Hepatocyte (in vitro differentiated cells): Measurements from ENCODE around the gene STK11IP. TPM values are rescaled to one million over a fixed set of nuclear protein-coding genes. Genes with fewer than 3 reads are reported as not detected.

ENCODE experiments used
- DNase-seq: peaks from one replicate; pipeline ENCODE4 v3.0.0-alpha.2; 2016; ENCODE audit warnings: low spot score
- H2AFZ ChIP-seq: fragments of 200-600 bp; sonication (generic); 2 replicates; pipeline ENCODE4 v1.6.0; 2016; ENCODE audit warnings: antibody characterized with exemption, mild to moderate bottlenecking
- H3K27ac ChIP-seq: fragments of 200-600 bp; sonication (generic); 2 replicates; pipeline ENCODE4 v1.5.1; 2016; ENCODE audit warnings: mild to moderate bottlenecking
- H3K27me3 ChIP-seq: fragments of 200-600 bp; sonication (generic); 2 replicates; pipeline ENCODE4 v1.6.1; 2016
- H3K36me3 ChIP-seq: fragments of 200-600 bp; sonication (generic); replicated peaks from 2 replicates; pipeline ENCODE4 v1.5.1; 2016; ENCODE audit warnings: low read depth; ENCODE audit not compliant: insufficient read depth
- H3K4me1 ChIP-seq: fragments of 200-600 bp; sonication (generic); 2 replicates; pipeline ENCODE4 v1.5.1; 2016; ENCODE audit warnings: mild to moderate bottlenecking, moderate library complexity; ENCODE audit not compliant: insufficient read depth
- H3K4me2 ChIP-seq: fragments of 200-600 bp; sonication (generic); 2 replicates; pipeline ENCODE4 v1.6.0; 2016
- H3K4me3 ChIP-seq: fragments of 200-600 bp; sonication (generic); 2 replicates; pipeline ENCODE4 v1.5.1; 2016; ENCODE audit warnings: mild to moderate bottlenecking
- H3K79me2 ChIP-seq: fragments of 200-600 bp; sonication (generic); 2 replicates; pipeline ENCODE4 v1.6.0; 2017; ENCODE audit warnings: mild to moderate bottlenecking
- H3K9me2 ChIP-seq: fragments of 200-600 bp; sonication (generic); replicated peaks from 2 replicates; pipeline ENCODE4 v1.6.0; 2017; ENCODE audit warnings: mild to moderate bottlenecking; ENCODE audit not compliant: insufficient read depth
- H3K9me3 ChIP-seq: fragments of 200-600 bp; sonication (generic); 2 replicates; pipeline ENCODE4 v1.5.1; 2016; ENCODE audit warnings: low read depth, mild to moderate bottlenecking
- H4K20me1 ChIP-seq: fragments of 200-600 bp; sonication (generic); 2 replicates; pipeline ENCODE4 v1.6.0; 2016; ENCODE audit warnings: mild to moderate bottlenecking; ENCODE audit not compliant: insufficient read depth, poor library complexity, severe bottlenecking
- CTCF ChIP-seq: fragments of 200-600 bp; sonication (generic); IDR thresholded peaks from 2 replicates; pipeline ENCODE4 v1.5.1; 2016; ENCODE audit warnings: antibody characterized with exemption, mild to moderate bottlenecking; ENCODE audit not compliant: poor library complexity
- EZH2 ChIP-seq: fragments of 200-600 bp; sonication (generic); IDR thresholded peaks from 2 replicates; pipeline ENCODE4 v1.6.1; 2016; ENCODE audit warnings: antibody characterized with exemption, mild to moderate bottlenecking, borderline replicate concordance
- EZH2phosphoT487 ChIP-seq: fragments of 200-600 bp; sonication (generic); IDR thresholded peaks from one replicate; pipeline ENCODE4 v1.6.1; 2018; ENCODE audit warnings: antibody characterized with exemption, mild to moderate bottlenecking, low read depth, moderate library complexity; ENCODE audit not compliant: unreplicated experiment, severe bottlenecking
- whole genome bisulfite sequencing: methylation state at CpG from one replicate; pipeline ENCODE4 v1.1.6; 2016; ENCODE audit warnings: low lambda C conversion rate; ENCODE audit errors: missing lambda C conversion rate; 5-methylcytosine and 5-hydroxymethylcytosine counted together
- polyA plus RNA-seq: library from polyadenylated mRNA; unstranded; fragments of >200 nt; fragmentation: Nextera tagmentation; extraction: Ambion mirVana; gene quantifications from 2 replicates; pipeline ENCODE4 v1.2.1, GENCODE V29; 2016
- total RNA-seq: library from RNA; depleted of rRNA; stranded (reverse); fragments of >200 nt; gene quantifications from 2 replicates; pipeline ENCODE4 v1.2.3, GENCODE V29; 2014

STK11IP gene
- total and polyA plus RNA-seq, 2 experiments from 2014 or later = 16.7 to 17.6 TPM

- Histone ChIP-seq H3K27ac (no peak overlapping the region), H3K4me3 (no peak overlapping the region), H4K20me1 (no peaks in the 10 kb centered on the region), H2AFZ (no peak overlapping the region), H3K9me3 (no peaks in the 10 kb centered on the region), H3K4me2 (no peak overlapping the region), H3K4me1 (peaks cover 7% of the 10 kb centered on the region), H3K9me2 (no peaks in the 10 kb centered on the region), H3K36me3 (no peaks in the 10 kb centered on the region), H3K79me2 (no peaks in the 10 kb centered on the region), H3K27me3 (no peaks in the 10 kb centered on the region)
- no peak for TF ChIP-seq EZH2phosphoT487
- no peak for TF ChIP-seq CTCF
- no peak for TF ChIP-seq EZH2
- 65% methylated on average over 9 of the region's 17 CpGs for WGBS
- DNase-seq = no peak
These were observed 33.2 kb downstream of the STK11IP start for GRCh38 chr2:219630770-219631405.

- Histone ChIP-seq H3K27me3 (no peaks in the 10 kb centered on the region), H3K4me3 (no peak overlapping the region), H3K4me1 (peaks cover 7% of the 10 kb centered on the region), H3K9me3 (no peaks in the 10 kb centered on the region), H4K20me1 (no peaks in the 10 kb centered on the region), H3K4me2 (no peak overlapping the region), H3K79me2 (no peaks in the 10 kb centered on the region), H3K9me2 (no peaks in the 10 kb centered on the region), H3K27ac (no peak overlapping the region), H3K36me3 (no peaks in the 10 kb centered on the region), H2AFZ (no peak overlapping the region)
- 93% methylated on average over 9 of the region's 9 CpGs for WGBS
- TF ChIP-seq CTCF (no peak), EZH2 (no peak), EZH2phosphoT487 (no peak)
- no peak for DNase-seq
These were observed 33.8 kb downstream of the STK11IP start for GRCh38 chr2:219631406-219631891.

GRCh38 chr2:219631904-219632759, 34.5 kb downstream of the STK11IP start:
- no peak for DNase-seq
- 92% methylated on average over 32 of the region's 34 CpGs for WGBS
- no peaks in the 10 kb centered on the region for H3K36me3 ChIP-seq
- H3K79me2 ChIP-seq = no peaks in the 10 kb centered on the region
- no peak overlapping the region for H3K4me3 ChIP-seq
- H3K27ac ChIP-seq = no peak overlapping the region
- no peak for TF ChIP-seq CTCF
- TF ChIP-seq EZH2 = no peak
- TF ChIP-seq EZH2phosphoT487 = no peak
- no peaks in the 10 kb centered on the region for H3K9me3 ChIP-seq
- H3K9me2 ChIP-seq = no peaks in the 10 kb centered on the region
- H3K4me1 ChIP-seq = peaks cover 7% of the 10 kb centered on the region
- no peaks in the 10 kb centered on the region for H3K27me3 ChIP-seq
- no peaks in the 10 kb centered on the region for H4K20me1 ChIP-seq
- no peak overlapping the region for H3K4me2 ChIP-seq
- no peak overlapping the region for H2AFZ ChIP-seq
